SKM-1 treated with dmso at 0.1 percent for 144 hours (cell line): ENCODE measurements around the gene STX7.

Experiments used
- DNase-seq: peaks from one replicate; lab custom pipeline; 2025; ENCODE audit not compliant: unreplicated experiment; lab: John Stamatoyannopoulos, UW

The STX7 gene

DNA sequence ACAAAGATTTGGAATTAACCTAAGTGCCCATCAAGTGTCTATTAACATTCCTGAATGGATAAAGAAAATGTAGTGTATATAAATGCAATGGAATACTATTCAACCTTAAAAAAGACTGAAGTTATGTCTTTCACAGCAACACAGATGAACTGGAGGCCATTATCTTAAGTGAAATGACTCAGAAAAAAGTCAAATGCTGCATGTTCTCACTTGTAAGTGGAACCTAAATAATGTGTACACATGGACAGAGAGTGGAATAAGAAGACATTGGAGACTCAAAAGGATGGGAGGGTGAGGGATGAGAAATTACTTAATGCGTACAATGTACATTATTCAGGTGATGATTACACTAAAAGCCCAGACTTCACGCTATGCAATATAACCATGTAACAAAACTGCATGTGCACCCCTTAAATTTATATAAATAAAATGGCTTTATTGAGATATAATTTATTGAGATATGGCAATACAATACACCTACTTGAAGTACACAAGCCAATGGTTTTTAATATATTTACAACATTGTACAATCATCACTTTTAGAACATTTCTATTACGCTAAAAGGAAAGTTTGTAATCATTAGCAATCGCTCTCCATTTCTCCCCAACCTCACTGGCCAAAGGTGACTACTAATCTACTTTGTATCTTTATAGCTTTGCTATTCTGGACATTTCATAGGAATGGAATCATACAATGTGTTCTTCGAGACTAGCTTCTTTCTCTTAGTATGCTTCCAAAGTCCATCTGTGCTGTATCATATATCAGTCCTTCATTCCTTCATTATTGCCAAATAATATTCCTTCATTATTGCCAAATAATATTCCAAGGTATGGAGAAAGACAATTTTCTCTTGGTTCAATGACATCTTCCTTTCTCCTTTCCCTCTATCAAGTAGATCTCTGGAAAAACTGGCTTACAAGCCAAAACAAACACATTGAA, 5.8 kb downstream of the STX7 start:
- no peak for DNase-seq

DNA sequence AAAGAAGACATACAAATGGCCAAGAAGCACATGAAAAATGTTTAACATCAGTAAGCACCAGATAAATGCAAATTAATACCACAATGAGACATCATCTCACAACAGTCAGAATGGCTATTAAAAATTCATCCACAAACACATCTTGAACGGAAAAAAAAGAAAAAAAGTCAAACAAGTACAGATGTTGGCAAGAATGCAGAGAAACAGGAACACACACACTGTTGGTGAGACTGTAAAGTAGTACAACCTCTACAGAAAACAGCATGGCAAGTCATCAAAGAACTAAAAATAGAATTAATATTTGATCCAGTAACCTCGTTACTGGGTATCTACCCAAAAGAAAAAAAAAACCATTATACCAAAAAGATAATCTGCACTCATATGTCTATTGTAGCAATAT, 6.5 kb downstream of the STX7 start:
- no peak for DNase-seq

DNA sequence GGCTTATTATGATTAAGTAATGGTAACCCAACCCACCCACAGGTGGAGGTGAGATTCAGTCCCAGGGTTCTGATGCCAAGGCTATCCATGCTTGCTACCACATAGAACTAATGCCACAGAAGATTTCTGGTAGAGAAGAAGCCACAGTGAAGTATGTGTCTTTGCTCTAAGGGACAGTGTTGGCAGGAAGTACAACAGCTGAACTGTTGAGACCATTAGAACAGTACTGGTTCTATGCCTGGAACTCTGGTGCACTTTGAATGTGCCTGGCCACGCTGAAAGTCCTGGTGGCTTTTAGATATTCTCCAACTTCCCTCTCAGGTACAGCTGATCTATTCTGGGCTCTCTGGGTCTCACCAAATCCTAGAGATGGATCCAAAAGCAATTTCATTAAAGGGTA, 7.8 kb downstream of the STX7 start:
- no peak for DNase-seq

DNA sequence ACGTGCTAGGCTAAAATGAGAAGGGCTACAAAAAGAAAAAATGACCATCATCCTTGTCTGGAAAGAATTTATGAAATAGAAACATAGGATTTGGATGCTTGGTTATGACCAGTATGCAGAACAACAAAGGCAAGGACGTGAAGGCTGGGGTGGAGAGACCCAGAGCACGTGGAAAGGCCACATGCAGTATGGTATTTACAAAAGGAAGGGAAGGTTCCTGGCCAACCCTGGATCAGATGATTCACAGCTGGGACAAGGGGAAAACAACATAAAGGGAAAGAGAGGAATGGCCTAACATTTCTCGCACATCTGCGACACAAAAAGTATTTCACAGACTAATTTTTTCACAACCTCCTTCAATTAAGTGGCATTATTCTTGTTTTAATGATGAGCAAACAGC, 8.2 kb downstream of the STX7 start:
- no peak for DNase-seq

DNA sequence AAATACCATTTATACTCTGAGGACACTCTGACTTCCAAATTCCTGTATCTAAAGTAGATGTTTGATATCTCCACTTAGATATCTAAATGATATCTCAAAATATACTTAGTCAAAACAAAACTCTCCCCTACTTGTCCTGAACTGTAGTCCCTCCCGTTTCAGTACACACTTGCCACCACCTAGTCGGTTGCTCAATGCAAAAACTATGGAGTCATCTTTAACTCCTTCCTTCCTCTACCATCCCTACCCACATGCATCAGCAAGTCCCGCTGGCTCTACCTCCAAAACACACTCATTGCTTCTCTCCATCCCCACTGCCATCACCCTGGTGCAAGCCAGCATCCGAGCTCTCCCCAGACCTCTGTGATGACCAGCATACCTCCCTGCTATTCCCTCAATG, 13.2 kb downstream of the STX7 start:
- peak; percentile 56 for DNase-seq

DNA sequence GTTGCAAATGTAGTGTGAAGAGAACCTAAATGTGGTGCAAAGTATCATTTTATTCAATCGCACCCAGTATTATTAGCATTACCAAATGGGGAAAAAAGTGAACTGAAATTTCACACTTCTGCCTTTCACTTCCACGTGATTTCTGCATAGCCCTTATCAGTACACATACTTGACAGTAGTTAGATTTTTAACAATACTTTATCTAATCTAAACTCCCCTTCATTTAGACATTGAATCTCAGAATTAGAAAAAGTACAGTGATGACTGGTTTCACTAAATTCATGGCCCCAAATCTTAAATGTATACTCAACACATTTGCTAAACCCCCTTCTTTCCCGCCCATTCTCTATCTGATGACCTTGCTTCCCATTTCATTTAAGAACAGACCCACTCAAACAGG, 14.3 kb downstream of the STX7 start:
- no peak for DNase-seq

DNA sequence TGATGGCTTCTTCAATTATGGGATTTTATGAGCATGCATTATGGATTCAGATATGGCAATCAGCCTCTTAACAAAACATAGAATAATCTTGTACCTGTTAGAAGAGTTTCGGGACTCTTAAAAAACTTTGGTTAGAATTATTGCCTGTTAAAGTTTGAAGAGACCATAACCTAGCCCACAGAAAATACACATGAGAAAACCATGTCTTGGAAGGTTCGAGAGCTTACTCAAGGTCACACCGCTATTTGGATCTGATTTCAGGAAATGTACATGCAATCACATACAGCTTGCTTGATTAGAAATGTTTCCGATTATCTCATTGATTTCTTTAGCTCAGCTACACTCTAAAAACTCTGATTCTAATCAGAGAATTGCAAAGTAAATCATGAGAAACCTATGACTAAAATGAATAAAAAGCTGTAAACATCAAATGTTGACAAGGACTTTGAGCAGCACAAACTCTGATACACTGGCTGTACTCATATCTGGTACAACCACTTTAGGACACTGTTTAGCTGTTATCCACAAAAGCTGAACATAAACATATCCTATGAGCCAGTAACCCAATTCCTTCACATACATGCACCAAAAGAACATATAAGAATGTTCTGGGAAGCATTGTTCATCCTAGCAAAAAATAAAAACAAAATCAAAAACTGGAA, 16.3 kb downstream of the STX7 start:
- DNase-seq: no peak

DNA sequence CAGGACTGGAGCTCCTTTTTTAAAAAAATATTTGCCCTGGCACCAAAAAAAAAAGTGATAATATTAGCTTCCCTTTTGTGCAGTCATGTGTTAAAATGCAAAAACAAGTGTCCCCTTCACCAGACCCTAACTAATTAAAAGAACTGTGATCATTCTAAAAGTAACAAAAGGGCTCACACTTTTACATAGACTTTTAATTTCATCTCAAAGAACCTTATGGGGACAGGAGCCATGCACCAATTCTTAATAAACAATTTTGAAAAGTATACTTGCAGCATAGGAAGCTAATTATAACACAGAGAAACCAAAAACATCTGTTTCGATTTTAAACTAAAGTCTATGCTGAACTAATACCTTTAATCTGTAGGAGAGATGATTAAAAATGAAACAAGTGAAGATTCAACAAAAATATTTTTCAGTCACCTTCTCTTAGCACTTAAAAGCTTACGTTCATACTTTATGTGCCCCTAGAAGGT, 17.3 kb downstream of the STX7 start:
- no peak for DNase-seq

DNA sequence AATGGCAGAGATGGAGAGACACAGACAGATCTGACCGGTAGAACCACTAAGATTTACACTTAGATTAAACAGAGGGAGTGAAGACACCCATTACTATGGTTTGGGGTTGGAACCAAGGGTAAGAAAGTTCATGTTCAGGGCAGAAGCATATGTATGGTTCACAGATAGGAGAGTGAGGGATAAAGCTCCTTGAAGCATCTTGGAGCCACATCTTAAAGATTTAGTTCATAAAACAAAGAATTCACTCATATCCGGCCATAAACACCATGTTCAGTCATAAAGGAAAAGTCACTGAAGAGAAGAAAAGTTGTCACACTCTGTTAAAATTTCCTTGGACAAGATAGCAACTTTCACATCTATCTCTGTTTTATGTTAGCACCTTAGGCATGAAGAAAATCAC, 18.0 kb downstream of the STX7 start:
- no peak for DNase-seq

DNA sequence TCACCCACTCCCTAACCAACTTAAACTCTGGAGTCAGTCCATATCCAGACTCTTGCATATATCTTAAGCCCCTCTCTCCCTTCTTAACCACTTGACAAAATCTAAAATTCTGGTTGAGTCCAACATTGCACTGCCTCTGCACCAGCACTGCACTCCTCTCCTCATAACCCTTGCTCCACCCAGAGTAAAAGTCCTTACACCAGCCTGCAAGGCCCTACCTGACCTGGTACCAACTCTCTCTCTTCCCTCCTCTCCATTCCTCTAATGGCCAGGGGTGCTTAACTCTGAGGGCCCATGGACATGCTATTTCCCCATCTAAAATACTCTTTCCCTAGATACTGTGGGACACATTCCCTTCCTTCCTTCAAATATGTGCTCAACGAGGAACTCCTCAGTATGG, 21.0 kb downstream of the STX7 start:
- DNase-seq: no peak

DNA sequence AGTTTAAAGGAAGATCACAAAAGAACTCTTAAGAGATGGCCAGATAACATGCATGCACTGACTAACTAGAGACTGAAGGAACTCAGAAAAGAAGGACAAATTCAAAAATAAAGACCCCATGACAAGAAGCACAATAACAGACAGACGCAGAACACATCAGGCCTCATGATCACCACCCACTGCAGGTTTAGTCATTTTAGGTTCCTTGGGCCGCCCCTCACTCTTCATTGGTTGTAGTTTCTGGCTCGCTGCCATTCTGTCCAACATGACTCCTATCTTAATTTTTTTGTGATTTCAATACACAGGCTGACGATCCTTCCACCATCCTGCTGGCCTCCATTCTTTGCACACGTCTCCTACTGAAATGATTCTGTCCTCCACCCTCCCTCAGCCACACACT, 21.6 kb downstream of the STX7 start:
- no peak for DNase-seq

DNA sequence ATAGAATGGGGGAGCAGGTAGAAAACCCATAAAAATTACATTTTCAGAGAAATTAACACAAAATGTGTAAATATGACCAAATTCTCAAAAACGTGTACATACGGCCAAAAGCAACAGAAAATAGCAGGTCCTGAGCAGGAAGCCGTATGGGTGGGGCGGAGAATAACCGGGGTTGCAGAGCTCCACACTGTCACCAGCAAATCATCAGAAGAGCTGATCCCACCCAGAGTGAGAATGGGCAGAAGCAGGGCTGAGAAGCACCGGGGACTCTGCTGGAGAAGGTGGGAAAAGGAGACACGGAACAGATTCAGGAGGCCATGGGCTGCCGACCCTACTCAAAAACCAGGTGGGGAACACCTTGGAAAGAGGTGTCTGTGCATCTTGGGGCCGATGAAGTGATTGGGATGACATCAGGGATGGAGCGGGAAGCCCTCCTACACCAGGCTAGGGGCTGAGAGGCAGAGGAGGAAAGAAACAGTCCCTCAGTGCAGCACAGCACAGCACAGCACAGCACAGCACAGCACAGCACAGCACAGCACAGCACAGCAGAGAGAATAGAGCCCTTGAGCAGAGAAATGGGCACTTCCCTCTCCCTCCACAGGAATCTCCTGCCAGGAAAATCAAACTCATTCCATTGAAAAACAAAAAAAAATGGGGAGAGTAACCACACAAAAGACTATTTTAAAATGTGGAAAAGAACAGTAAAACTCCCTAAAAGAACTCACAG, 22.3 kb downstream of the STX7 start:
- no peak for DNase-seq

DNA sequence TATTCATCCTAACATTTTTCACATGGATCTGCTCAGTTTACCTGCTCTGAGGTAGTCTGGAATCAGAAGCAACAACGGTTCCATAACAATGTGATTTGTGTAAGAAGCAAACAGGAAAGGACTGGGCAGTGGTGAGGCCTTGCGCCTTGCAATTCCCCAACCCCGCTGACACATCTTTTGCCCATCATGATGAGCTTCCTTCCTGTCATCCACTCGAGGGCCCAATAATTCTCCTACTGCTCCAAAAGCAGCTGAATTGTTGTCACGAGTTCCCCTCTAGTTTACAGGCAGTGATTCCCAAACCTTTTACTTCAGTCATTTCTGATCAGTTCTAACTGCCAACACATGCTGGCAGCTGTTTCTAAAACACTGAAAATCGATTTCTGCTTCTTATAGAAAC, 22.9 kb downstream of the STX7 start:
- no peak for DNase-seq

DNA sequence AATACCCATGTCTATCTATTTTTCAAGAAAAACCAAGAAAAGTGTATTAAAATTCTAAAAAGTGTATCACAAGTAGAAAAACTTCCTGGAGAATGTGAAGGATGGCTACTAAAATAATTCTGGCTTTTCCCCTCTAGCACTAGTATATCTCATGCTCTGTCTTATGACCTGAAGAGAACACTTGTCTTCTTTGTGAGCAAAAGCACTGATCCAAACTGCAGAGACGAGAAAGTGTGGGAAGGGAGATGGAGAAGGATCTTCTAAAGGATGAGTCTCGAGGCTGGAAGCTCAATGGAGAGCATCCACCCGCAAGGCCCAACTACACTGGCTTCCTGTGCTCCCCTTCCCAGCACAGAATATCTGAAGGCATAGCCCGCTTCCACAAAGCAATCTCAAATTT, 23.5 kb downstream of the STX7 start:
- no peak for DNase-seq

DNA sequence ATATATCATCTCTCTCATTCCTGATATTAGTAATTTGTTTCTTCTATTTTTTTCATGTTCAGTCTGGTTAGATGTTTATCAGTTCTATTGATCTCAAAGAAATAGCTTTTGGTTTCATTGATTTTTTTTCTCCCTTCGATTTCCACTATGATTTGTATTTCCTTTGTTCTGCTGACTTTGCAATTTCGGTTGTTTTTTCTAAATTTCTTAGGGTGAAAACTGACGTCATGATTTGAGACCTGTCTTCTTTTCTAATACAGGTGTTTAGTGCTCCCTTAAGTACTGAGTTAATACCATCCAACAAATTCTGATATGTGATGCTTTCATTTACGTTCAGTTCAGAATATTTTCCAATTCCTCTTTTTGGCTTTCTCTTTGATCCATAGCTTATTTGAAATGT, 25.2 kb downstream of the STX7 start:
- no peak for DNase-seq

DNA sequence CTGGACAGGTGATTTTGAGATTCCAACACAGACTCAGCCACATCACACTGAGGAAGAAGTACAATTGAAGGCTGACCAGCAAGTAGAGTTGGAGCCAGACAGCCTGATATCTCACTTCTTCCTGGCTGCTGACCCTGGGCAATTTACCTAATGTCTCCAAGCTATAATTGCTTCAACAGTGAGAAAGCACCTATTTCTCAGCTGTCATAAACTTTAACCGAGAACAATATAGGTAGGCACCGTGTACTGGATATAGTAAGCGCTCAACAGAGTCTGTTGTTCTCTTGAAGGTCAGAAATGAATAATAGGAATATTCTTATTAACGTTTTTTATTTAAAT, 28.3 kb downstream of the STX7 start:
- DNase-seq: no peak

DNA sequence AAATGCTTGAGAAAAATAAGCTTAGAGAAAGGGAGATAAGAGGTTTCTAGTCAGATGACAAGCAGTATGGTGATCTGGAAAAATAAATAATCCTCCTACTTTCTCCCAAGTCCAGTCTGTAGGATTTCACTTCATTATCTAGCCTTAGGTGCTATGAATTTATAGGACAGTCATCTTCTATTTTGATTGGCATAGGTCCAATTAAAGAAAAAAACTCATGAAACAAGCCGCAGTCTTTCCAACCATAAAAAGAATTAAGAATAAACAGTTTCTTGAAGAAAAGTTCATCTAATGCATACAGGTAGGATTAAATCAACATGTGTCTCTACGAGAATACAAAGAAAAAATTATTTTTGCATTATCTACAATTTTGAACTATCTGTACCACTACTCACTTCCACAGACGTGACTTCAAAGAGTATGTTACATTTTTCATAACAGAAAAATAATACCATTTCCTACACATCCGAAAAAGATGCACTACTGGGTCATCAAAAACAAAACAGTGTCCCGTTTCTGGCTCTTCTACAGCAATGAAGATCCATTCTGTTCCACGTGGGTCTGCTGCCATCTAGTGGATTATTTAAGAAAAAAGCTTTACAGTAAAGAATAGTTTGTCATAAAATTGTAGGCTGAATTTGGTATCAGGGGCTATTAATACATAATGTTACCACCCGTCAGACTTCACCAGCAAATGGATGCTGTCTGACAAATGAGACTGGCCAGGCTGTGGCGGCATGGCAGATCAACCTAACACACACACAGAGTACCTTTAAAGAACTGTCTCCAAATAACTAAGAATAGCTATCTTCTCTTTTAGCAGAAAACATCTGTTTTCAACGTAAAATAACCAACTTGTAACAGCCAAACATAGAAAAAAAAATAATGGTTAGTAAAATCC, 28.9 kb downstream of the STX7 start:
- DNase-seq: peak; percentile 48

DNA sequence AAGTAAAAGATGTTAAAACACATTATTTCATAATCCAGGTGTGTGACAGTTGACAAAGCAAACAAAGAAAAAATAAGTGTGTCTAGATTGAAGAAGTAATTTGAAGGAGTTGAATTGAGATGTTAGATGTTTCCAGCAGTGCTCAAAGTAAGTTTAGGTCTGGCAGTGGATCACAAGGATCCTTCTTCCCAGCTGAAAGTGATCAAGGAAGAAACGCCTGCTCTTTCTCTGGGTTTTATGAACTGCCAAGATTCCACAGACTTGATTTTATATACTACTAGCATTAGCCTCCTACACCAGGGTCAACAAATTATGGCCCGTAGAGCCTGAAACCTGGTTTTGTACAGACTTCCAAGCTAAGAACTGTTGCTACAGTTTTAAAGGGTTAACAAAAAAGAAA, 30.3 kb downstream of the STX7 start:
- DNase-seq: no peak

DNA sequence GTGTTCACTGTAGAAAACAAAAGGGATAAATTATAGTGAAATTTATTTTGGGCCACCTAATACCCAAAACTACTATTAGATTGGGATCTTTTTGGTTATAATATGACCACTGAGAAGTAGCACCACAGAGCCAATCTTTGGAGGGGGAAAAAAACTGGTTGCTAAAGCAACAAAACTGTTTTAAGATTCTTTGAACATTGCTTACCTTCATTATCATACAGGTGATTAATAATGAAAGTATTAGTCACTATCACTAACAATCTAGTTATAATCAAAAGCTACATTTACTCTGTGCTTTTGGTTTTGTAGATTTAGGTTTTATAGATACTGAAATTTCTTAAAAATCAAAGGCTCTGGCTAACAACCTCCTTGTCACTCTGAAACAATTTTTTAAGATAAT, 31.7 kb downstream of the STX7 start:
- DNase-seq: no peak

DNA sequence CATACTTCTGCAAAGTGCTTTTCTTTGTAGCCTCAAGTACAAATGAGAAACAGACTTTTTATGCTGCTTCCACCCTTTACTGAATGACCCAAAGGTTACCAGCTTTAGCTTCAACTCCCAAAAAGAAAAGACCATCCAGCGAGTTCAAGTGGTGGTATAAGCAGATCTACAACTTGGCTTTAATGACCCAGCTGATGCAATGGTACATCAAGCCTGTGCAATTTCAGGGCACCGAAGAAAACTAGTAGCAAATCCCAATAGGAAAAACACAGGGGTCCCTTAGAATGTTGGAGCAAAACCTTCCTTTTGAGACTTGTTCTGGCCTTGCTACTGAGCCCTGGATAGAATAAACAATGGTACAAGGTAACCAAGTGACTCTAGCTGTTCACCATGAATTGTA, 33.8 kb downstream of the STX7 start:
- no peak for DNase-seq

DNA sequence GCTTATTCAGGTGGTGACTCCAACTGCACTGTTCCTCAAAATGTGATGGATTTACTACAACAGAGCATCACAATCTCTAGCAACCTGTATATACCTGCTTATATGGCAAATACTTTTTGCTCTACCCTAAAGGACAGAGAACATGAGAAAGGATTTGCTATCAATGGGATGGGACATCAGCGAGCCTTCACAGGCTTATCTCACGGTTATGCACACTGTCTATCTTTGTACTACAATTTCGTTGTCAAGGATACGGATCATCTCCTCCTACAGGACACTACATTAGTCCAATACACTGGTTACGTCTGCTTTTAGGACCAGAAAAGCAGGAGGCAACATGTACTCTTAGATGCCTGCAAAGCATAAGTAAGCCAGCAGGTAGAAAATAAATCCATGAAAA, 34.2 kb downstream of the STX7 start:
- no peak for DNase-seq
